Activated CD8-positive, alpha-beta memory T cell treated with anti-CD3 and anti-CD28 coated beads for 4 hours (primary cell): ENCODE results near the gene ARMC7.
"Not testable (repeated sequence)": the region's sequence is repeated elsewhere in the genome, so short reads cannot be mapped to it uniquely, and the experiment has no call there.

Experiments
- DNase-seq, 2 donors: peaks; one replicate each; pipeline ENCODE4 v3.0.0-alpha.2; 2020; ENCODE audit warnings: low read depth in 2 of 2

The ARMC7 gene

DNA sequence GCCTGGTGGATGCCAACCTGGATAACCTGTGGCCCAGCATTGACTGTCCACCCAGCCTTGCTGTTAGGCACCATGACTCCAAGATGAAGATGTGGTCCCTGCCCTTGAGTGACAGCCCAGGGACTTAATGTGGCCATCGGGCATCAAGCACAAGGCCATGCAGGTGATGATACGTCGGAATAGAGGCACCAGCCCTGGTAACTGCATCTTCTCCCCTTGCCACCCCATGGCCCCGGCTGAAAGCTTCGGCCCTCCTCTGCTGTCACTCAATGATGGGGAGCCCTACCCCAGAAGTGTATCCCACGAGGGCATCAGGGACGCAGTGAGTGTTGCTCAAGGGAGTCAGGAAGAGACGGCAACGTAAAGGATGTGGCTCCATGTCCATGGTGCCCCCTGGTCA, 19.8 kb downstream of the ARMC7 start:
- DNase-seq = no peak

DNA sequence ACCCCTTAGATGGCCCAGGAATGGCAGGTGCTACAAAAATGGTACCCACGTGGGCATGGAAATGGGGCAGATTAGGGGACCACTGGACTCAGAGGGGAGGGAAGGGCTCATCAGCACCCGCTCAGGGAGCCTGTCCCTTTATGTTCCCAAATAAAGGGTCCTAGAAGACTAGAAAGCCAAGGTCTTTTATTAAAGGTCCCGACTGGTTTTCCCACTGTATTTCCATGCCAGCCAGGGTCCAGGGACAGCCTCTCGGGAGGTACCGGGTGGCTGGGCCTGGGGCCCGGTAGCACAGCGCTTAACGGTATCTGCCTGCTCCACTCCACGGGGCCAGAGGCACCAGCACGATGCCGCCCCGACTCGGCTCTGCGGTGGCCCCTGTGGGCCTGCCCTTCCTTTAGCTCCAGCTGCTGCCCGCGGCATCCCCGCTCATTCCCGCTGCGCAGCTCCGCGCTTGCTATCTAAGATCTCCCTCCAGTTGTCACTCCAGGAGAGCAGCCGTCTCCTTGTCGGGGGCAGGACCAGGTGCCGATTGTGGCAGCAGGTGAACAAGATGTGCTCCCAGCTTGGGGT, 20.4 kb downstream of the ARMC7 start:
- no peak for DNase-seq

DNA sequence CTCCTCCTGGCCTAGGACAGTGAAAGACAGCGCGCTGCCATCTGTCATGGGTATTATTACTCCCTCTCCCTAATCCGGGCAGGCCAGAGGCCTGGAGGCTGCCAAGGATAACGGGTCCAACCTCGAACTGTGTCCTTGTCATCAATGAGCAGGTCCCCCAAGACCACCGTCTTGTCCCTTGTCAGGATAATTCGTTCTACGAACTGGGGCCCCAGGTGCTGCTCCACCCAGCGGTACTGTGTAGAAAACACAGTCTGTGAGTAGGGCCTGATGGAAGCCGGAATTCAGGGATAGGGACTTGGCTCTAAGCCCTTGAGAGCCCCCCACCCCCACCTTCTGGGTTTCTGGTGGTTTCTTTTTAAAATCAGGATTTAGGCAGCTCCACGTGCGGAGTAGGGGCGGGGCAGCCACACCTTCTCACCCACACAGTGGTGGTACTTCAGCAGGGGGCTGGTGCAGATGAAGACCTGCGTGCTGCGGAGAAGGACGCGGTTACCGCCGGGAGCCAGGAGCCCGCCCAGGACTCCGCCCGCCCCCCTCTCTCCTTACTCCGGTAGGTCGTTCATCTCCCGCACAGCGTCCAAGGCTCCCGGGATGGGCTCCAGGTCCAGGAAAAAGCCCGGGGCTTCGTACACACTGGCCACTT, 21.0 kb downstream of the ARMC7 start:
- peak in 1 of 2 donors; percentile 31 for DNase-seq

DNA sequence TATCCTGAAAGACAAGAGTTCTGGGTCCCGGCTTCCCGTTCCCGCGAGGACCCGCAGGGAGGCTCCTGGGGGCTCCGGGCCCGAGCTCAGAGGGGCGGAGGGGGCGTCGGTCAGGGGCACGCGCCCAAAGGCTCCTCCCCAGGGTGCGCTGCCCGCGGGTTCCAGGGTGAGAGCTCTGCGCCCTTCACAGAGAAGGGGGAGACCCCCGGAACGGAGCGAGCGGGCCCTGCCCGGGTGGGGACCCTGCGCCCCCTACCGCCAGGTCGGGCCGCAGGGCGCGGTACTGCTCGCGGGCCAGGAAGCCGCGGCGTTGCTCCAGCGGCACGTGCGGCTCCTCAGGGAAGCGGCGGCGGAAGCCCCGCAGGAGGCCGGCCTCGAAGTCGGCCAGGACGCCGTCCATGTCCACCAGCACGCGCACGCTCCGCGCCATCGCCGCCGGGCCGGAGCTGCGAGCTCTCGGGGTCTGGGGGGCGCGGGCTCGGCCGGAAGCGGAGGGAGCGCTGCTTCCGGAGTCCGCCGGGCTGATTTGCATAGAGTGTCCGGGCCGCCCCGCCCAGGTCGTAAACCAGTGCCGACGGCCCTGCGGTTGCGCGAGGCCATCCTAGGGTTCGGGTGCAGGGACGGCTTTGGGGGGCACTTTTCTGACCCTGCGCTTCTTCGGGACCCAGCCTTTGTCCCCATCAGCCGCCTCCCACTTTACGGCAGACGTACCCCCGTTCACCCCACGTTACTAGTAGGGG, 21.7 kb downstream of the ARMC7 start, which contains the start of gene NT5C:
NT5C (minus strand) TSS at position 465 of the 740 bp plus-strand sequence; CDS start at position 430, 35 bp downstream.
- peak in 1 of 2 donors; percentile 36 for DNase-seq

DNA sequence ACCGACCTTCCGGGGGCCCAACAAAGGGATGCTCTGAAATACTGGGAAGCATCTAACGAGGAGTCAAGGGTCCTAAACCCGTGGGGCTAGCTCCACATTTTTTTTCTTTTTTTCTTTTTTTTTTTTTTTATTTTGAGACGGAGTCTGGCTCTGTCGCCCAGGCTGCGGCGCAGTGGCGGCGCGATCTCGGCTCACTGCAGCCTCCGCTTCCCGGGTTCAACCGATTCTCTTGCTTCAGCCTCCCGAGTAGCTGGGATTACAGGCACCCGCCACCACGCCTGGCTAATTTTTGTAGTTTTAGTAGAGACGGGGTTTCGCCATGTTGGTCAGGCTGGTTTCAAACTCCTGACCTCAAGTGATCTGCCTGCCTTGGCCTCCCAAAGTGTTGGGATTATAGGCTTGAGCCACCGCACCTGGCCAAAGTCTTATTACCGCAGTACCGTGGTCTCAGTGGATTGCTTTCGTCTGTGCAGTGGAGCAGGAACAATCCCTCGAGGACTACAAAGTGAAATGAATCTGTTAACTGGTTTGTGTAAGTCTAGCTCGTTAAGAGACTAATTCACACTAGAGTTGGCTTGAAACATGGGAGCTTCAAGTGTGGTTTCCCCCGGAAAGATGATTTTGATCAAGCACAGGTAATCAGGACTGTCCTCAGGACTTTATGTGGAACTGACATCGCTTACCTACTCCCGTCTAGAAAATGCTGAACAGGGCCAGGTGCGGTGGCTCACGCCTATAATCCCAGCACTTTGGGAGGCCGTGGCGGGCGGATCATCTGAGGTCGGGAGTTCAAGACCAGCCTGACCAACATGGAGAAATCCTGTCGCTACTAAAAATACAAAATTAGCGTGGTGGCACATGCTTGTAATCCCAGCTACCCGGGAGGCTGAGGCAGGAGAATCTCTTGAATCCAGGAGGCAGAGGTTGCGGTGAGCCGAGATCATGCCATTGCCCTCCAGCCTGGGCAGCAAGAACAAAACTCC, 22.5 kb downstream of the ARMC7 start:
- not testable (repeated sequence) for DNase-seq

DNA sequence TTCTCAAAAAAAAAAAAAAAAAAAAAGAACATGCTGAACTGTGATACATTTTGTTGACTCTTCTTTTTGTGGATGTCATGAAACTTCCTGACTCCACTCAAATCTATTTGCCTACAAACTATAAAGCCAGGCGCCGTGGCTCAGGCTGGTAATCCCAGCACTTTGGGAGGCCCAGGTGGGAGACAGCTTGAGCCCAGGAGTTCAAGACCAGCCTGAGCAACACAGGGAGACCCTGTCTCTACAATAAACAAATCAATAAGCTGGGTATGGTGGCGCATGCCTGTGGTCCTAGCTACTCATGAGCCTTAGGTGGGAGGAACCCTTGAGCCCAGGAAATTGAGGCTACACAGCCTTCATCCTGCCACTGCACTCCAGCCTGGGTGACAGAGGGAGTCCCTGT, 23.2 kb downstream of the ARMC7 start:
- no peak for DNase-seq

DNA sequence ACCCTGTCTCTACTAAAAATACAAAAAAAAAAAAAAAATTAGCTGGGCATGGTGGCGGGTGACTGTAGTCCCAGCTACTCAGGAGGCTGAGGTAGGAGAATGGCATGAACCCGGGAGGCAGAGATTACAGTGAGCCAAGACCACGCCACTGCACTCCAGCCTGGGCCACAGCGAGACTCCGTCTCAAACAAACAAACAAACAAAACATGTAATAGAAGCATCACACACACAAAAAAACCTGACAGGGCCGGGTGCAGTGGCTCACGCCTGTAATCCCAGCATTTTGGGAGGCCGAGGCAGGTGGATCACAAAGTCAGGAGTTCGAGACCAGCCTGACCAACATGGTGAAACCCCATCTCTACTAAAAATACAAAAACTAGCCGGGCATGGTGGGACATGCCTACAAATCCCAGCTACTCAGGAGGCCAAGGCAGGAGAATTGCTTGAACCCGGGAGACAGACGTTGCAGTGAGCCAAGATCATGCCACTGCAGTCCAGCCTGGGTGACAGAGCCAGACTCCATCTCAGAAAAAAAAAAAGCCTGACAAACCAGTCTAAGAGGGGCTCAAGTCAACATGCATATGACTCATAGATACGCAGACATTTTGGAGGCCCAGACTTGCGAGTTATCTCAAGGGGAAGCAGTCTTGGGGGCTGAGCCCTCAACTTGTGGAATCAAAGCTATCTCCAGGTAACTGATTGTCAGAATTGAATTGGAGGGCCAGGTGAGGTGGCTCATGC, 24.0 kb downstream of the ARMC7 start:
- DNase-seq = not testable (repeated sequence)

DNA sequence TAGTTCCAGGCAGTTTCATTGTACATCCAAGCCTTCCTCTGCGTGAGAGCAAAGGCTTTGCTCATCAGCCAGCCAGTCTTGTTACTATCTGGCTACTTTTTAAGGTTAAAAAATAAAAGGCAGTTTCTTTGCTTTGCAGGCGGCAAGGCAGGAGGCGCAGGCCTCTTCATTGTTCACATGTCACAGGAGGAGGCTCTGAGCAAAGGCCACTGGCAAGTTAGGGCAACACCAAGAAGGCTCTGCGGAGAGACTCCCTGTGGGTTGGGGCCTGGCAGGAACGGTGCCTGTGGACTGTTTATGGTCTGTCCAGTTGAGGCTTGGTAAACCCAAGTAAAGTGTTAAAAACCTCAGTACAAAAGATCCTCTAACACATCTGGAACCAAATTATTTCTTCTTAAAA, 25.7 kb downstream of the ARMC7 start:
- no peak for DNase-seq

DNA sequence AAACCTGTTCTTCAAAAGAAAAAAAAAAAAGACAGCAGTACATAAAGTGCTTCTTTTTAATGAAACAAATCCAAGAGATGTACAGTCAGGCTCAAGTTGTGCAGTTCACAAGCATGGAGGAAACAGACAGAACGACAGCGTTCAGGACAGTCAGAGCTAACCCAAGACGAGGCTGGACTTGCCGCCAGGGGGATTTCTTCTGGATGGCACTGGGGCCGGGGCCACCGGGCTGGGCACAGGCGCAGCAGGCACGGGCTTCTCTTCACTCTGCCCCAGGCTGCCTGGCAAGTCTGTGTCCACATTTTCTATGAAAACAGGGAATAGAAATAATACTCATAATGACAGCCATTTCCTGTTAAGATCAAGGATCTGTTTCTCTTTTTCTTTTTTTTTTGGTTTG, 26.2 kb downstream of the ARMC7 start:
- no peak for DNase-seq

DNA sequence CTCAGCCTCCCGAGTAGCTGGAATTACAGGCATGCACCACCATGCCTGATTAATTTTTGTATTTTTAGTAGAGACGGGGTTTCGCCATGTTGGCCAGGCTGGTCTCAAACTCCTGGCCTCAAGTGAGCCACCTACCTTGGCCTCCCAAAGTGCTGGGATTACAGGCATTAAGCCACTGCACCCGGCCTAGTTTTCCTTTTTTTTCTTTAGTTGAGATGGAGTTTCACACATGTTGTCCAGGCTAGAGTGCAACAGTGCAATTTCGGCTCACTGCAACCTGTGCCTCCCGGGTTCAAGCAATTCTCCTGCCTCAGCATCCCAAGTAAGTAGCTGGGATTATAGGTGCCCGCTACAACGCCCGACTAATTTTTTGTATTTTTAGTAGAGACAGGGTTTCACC, 28.0 kb downstream of the ARMC7 start:
- not testable (repeated sequence) for DNase-seq

DNA sequence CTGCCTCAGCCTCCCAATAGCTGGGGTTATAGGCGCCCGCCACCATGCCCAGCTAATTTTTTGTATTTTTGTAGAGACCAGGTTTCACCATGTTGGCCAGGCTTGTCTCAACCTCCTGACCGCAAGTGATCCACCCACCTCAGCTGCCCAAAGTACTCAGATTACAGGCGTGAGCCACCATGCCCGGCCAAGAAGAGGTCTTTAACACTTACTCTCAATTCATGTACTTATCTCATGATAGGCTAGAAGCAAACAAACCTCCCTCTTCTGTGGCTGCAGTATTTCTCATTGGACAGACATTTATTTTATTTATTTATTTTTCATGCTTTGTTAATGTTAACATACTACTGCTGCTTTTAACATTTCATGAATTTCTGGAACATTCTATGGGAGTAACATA, 28.8 kb downstream of the ARMC7 start:
- no peak for DNase-seq

DNA sequence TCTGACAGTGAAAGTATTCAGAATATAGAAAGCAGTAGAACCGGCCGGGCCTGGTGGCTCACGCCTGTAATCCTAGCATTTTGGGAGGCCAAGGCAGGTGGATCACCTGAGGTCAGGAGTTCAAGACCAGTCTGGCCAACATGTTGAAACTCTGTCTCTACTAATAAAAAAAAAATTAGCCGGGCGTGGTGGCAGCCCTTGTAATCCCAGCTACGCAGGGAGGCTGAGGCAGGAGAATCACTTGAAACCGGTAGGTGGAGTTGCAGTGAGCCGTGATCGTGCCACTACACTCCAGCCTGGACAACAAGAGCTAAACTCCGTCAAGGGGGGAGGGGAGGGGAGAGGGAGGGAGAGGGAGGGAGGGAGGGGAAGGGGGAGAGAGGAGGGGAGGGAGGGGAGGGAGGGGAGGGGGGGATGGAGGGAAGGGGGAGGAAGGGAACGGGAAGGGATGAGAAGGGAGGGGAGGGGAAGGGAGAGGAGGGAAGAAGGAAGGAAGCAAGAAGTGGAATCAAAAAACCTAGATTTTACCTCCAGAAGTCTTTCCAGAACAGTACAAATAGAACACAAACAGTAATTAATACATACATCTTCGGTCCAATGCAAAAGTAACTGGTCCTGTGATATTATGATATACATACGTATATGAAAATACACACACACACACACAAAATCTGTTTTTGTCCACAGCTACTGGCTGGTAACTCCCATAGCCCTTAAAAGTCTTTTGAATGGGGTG, 32.6 kb downstream of the ARMC7 start:
- no peak for DNase-seq

DNA sequence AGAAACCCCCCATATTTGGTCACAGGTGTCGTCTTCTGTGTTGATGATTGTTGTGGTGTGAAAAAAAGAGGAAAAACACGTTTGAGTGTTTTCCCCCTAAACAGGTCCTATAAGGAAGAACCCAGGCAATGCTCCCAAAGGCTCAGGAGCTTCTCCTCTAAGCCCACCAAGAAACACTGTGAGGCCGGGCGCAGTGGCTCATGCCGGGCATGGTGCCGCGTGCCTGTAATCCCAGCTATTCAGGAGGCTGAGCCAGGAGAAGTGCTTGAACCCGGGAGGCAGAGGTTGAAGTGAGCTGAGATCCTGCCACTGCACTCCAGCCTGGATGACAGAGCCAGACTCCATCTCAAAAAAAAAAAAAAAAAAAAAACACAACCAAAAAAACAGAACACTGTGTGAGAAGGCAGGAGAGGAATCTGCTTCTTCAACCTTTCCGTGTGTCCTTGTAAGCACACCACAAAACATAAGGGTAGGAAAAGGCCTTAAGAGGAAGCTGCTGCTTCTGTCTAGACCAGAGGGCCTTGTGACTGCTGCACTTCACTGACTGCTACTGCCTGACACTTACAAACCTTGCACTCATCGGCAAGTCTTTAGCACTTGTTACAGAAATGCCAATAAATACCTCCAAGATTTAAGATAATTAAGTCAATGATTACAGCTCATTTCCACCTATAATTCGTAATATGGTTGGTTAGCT, 35.2 kb downstream of the ARMC7 start:
- DNase-seq = no peak

DNA sequence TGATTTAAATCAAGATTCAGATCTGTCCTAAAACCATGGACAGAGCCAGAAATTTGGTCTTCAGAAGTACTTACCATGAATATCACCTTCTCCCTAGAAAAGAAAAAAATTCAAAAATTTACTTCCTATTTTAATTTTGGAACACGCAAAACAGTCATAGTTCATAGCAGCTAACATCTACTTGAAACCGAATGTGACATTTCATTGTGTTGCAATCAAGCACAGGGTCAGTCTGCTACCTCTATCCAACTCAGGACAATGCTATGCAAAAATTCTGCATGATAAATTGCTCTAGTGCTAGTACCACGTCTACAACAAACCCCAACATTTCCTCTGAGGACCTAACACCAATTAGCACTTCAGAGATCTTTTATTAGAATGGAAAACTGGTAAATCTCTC, 36.8 kb downstream of the ARMC7 start:
- DNase-seq = no peak

DNA sequence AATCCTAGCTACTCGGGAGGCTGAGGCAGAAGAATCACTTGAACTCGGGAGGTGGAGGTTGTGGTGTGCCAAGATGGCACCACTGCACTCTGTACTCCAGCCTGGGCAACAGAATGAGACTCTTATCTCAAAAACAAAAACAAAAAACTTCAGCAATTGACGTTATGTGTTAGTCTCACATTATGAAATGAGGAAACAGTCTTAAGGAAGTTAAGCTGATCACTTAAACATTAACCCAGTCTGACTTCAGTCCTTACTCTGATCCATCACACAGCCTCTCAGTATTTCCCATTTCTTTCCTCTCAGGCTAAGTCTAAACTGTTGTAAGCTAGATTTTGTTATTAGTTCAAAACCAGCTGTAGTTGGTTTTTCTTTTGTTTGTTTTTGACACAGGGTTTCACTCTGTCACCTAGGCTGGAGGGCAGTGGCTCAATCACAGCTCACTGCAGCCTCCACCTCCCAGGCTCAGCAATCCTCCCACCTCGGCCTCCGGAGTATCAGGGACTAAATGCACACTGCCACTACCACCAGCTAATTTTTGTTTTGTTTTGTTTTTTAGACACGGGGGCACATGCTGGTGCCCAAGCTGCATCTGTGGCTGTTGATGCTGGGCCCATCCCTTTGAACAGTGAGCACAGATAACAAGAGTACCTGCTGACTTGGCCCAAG, 38.2 kb downstream of the ARMC7 start:
- DNase-seq = no peak

DNA sequence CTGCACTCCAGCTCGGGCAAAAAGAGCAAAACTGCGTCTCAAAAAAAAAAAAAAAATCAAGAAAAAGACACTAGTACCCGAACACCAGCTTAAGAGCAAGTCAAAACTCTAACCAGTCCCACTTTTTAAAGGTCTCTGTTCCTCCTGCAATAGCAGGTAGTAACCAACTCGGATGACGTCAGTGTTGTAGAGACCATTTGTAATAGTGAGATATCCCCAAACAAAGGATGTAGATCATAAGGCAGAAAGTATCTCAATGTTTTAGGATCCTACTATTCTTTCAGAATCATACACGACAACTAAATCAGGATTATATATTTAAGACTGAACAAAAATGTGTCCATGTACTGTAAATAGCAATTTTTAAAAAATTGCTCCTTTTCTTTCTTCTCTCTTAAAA, 42.2 kb downstream of the ARMC7 start:
- no peak for DNase-seq

DNA sequence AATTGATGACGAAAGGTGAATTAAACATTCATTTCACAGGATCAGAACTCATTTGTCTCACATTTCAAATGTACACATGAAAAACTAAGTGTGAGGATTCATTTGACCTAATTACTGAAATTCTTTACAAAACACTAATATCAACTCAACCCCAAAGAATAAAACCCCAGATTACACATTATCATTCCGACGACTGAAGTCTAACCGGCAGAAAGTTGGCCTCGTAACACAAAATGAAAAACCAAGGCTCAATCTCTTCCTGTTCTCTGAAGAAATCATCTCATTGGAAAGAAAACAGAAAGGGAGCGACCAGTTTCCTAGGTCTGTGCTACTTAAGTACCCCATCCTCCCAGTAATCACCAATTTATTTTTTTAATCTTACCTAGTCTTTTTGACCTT, 42.8 kb downstream of the ARMC7 start:
- DNase-seq = no peak

DNA sequence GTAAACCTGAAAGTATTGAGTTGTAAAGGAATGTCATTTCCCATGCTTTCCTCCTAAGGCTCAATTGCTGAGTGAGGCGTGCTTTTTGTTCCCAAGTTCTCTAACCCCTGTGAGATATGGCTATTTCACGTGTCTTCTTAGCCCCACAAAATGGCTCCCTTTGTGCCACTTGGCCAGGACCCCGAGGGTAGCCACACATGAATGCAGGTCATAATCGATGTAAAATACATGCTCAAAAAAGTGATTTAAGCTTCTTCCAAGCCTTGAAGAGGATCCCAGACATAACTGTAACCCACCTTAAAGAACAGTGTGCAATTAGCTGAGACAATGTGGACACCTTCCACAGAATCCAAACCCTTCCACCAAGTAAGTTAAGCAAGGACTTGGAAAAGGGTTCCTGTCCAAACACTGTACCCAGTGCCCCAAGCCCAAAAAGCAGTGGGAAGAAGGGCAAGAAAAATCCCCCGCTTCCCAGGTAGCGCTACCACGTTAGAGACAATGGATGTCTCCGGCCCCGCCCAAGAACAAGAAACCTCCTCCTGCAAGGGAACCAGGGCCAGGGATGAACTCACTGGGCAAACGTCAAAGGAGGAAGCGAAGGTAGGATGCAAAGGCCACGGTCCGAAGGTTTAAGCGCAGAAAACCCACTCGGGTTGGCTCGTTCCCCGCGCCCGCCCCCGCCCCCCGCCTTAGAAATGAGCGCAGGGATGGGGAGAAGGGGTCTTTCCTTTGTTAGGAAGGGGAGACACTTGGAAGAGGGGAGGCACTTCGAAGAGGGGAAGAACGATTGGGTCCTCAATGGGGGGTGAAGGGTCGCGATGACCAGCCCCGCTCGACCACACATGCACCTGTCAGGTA, 43.4 kb downstream of the ARMC7 start:
- no peak for DNase-seq
